Spleen (tissue), 11 donors: ENCODE data around the gene EPX. TPM values are rescaled to one million over a fixed set of nuclear protein-coding genes. Genes with fewer than 3 reads are reported as not detected.

Source experiments
- DNase-seq: peaks from one replicate; pipeline ENCODE4 v3.0.0-alpha.2; 2020
- H3K27ac ChIP-seq, 8 donors: fragments of 200-600 bp; sonication (generic) in 7 of 8; 1 replicate in 4 of 8; 2 replicates in 4 of 8; pipeline versions ENCODE4 v1.5.0 to v1.8.0; 2016 to 2021; ENCODE audit warnings: inconsistent platforms in 4 of 8, mild to moderate bottlenecking in 4 of 8, moderate library complexity in 1 of 8
- H3K27me3 ChIP-seq, 7 donors: fragments of 200-600 bp; sonication (generic) in 6 of 7; replicated peaks in 1 of 7; 1 replicate in 4 of 7; 2 replicates in 3 of 7; pipeline versions ENCODE4 v1.5.0 to v1.8.0; 2016 to 2021; ENCODE audit warnings: inconsistent platforms in 3 of 7, mild to moderate bottlenecking in 1 of 7
- H3K36me3 ChIP-seq, 6 donors: fragments of 200-600 bp; sonication (generic) in 5 of 6; 1 replicate in 4 of 6; 2 replicates in 2 of 6; pipeline versions ENCODE4 v1.5.0 to v1.8.0; 2016 to 2021; ENCODE audit warnings: inconsistent platforms in 2 of 6
- H3K4me1 ChIP-seq, 6 donors: fragments of 200-600 bp; sonication (generic) in 5 of 6; 1 replicate in 3 of 6; 2 replicates in 3 of 6; pipeline versions ENCODE4 v1.5.0 to v1.8.0; 2016 to 2021; ENCODE audit warnings: inconsistent platforms in 3 of 6
- H3K4me3 ChIP-seq, 8 donors: fragments of 200-600 bp; sonication (generic) in 7 of 8; 1 replicate in 4 of 8; 2 replicates in 4 of 8; pipeline versions ENCODE4 v1.5.0 to v1.8.0; 2016 to 2021; ENCODE audit warnings: inconsistent platforms in 4 of 8, mild to moderate bottlenecking in 4 of 8, moderate library complexity in 2 of 8
- H3K9me3 ChIP-seq, 8 donors: fragments of 200-600 bp; sonication (generic) in 7 of 8; 1 replicate in 4 of 8; 2 replicates in 4 of 8; pipeline versions ENCODE4 v1.5.0 to v1.8.0; 2016 to 2021; ENCODE audit warnings: inconsistent platforms in 4 of 8
- POLR2A ChIP-seq, 3 donors: fragments of 450-650 bp; IDR thresholded peaks; one replicate each; pipeline ENCODE4 v1.5.1; 2017; ENCODE audit warnings: antibody characterized with exemption in 3 of 3, mild to moderate bottlenecking in 1 of 3
- POLR2AphosphoS5 ChIP-seq, 3 donors: sonication (generic); formaldehyde crosslinking; IDR thresholded peaks; one replicate each; pipeline ENCODE4 v1.5.1; 2017; ENCODE audit warnings: antibody characterized with exemption in 3 of 3
- WGBS, 5 donors: extraction: QIAGEN DNeasy Blood & Tissue Kit in 3 of 5; methylation state at CpG; one replicate each; pipeline versions ENCODE4 v1.1.5 to v1.1.7; 2013 to 2018; 5-methylcytosine and 5-hydroxymethylcytosine counted together
- intact Hi-C: fragments of 100-400 bp; cut with DNase I; formaldehyde crosslinking; loops from one replicate; pipeline ENCODE4 v1.15.0; 2023; ENCODE audit warnings: low total_unique reads
- polyA plus RNA-seq, 3 donors: library from polyadenylated mRNA; stranded (reverse); fragments of 200-250 nt; gene quantifications; one replicate each; pipeline ENCODE4 v1.2.1, GENCODE V29; 2013
- total RNA-seq, 7 donors: library from RNA; depleted of rRNA in 3 of 7; stranded (reverse); fragments of >200 nt in 3 of 7; fragmentation: NEBNext Ultra II Directional in 4 of 7; extraction: Animal tissue kit (Norgen Biotek cat#: 25700) in 4 of 7; gene quantifications; one replicate each; pipeline versions ENCODE4 v1.1.0 to v1.2.1, GENCODE V29; 2016 to 2021
- TF ChIP-seq, protein P1 (sequence below), 11 experiments: fragments of 200-600 bp in 7 of 11; fragments of 450-650 bp in 4 of 11; sonication (generic) in 4 of 11; IDR thresholded peaks in 8 of 11; conservative IDR thresholded peaks in 3 of 11; 1 replicate in 7 of 11; 2 replicates in 4 of 11; pipeline versions ENCODE4 v1.4.0 to v1.8.0; 2016 to 2021; ENCODE audit warnings: antibody characterized with exemption in 11 of 11, inconsistent platforms in 4 of 11, mild to moderate bottlenecking in 1 of 11
- donor health status: healthy with polysubstance abuse.
- donor health status: DM: no; HTN: no; CAD: no; lungs with moderate emphysema.
- donor health status: DM: no; HTN: no; CAD: no.
- donor health status: Bipolar disorder and iron deficiency.
- donor health status: healthy.
- donor health status: DM: no; HTN: no; CAD: no.
- donor health status: DM: yes; HTN: yes; CAD: no.

The EPX gene
- total and polyA plus RNA-seq, 10 donors: 0.24 to 3.9 (median 1.2) TPM; not detected in 1

DNA sequence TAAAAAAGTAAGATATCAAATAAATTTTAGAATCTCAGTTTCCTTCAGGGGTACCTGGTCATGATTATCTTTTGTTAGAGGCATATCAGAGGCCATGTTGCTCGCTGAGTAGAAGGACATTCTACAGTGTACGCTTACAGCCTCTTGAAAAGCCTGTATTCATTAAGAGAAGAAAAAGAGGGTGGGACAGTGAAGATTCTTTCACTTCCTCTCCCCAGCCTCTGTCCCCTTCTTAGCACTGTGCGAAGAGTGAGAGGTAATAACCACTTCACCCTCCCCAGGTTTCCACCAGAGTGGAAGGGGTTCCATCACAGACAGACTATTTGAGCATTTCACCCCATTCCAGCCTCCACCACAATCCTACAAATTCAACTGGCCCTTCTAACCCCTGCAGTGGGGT, 41.0 kb downstream of the EPX start:
- TF ChIP-seq, protein P1, sequence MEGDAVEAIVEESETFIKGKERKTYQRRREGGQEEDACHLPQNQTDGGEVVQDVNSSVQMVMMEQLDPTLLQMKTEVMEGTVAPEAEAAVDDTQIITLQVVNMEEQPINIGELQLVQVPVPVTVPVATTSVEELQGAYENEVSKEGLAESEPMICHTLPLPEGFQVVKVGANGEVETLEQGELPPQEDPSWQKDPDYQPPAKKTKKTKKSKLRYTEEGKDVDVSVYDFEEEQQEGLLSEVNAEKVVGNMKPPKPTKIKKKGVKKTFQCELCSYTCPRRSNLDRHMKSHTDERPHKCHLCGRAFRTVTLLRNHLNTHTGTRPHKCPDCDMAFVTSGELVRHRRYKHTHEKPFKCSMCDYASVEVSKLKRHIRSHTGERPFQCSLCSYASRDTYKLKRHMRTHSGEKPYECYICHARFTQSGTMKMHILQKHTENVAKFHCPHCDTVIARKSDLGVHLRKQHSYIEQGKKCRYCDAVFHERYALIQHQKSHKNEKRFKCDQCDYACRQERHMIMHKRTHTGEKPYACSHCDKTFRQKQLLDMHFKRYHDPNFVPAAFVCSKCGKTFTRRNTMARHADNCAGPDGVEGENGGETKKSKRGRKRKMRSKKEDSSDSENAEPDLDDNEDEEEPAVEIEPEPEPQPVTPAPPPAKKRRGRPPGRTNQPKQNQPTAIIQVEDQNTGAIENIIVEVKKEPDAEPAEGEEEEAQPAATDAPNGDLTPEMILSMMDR (IDR thresholded peaks at IDR 0.05 in 8 of 11, conservative IDR thresholded peaks at IDR 0.05 in 3 of 11): no peak
- no peak for TF ChIP-seq POLR2A (IDR thresholded peaks at IDR 0.05)
- no peak for TF ChIP-seq POLR2AphosphoS5 (IDR thresholded peaks at IDR 0.05)
- Histone ChIP-seq H3K4me3 (no peak overlapping the region), H3K9me3 (no peaks in the 10 kb centered on the region), H3K36me3 (no peaks in the 10 kb centered on the region), H3K4me1 (peaks cover 0 to 33% (median 19%) of the 10 kb centered on the region in 6 donors), H3K27me3 (peaks cover 0 to 22% (median 0%) of the 10 kb centered on the region in 7 donors), H3K27ac (peak overlapping the region in 5 of 8 donors; percentile 29 to 77 (median 61))
- 53 to 71% (median 64%) methylated on average over 3 of the region's 3 CpGs for WGBS, 5 donors
- no peak for DNase-seq
- intact Hi-C loops: no loop called here

DNA sequence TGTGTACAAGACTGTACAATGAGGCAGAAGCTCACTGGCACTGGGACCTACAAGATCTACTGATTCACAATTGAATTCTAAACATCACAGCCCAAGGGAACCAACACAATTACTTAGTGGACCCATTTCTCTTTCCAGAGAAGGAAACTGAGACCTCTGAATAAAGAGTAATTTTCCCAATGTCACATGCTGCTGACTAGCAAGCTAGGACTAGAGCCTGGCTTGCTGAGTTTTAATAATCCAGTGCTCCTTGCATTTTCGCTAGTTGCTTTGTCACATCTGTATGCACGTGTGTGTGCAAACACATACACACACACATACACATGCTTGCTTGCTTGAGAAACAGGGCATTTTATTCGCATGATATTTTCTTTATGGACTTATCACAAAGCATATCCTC, 42.0 kb downstream of the EPX start:
- H3K4me1 ChIP-seq: peaks cover 0 to 33% (median 19%) of the 10 kb centered on the region in 6 donors
- intact Hi-C loops: no loop called here
- H3K4me3 ChIP-seq: no peak overlapping the region
- H3K27ac ChIP-seq: no peak overlapping the region
- WGBS, 5 donors: 76 to 91% (median 87%) methylated on average over 3 of the region's 3 CpGs
- no peak for TF ChIP-seq POLR2AphosphoS5 (IDR thresholded peaks at IDR 0.05)
- TF ChIP-seq POLR2A (IDR thresholded peaks at IDR 0.05): no peak
- TF ChIP-seq, protein P1 (IDR thresholded peaks at IDR 0.05 in 8 of 11, conservative IDR thresholded peaks at IDR 0.05 in 3 of 11): no peak
- DNase-seq: no peak
- peaks cover 0 to 26% (median 0%) of the 10 kb centered on the region in 7 donors for H3K27me3 ChIP-seq
- no peaks in the 10 kb centered on the region for H3K36me3 ChIP-seq
- H3K9me3 ChIP-seq: no peaks in the 10 kb centered on the region

DNA sequence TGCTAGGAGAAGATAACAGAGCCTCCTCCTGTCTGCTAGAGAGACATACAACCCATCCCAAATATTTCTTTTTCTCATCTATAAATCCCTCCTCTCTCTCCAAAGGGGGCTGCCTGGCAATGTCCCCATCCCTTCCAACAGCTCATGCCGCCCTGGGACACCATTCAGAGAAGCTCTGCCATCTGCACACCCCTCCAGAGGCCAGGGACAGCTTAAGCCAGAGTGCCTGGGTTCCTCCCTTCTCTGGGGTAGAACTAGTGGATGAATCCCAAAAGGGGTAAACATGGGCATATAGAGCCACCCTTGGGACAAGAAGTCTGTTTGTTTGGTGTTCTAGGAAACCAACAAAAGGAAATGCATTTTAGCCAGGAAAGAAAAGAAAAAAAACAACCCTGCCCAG, 43.3 kb downstream of the EPX start:
- Histone ChIP-seq H3K4me1 (peaks cover 0 to 33% (median 19%) of the 10 kb centered on the region in 6 donors), H3K4me3 (no peak overlapping the region), H3K9me3 (no peaks in the 10 kb centered on the region), H3K36me3 (no peaks in the 10 kb centered on the region), H3K27ac (no peak overlapping the region), H3K27me3 (peaks cover 0 to 38% (median 0%) of the 10 kb centered on the region in 7 donors)
- TF ChIP-seq POLR2A (IDR thresholded peaks at IDR 0.05) (no peak), POLR2AphosphoS5 (IDR thresholded peaks at IDR 0.05) (no peak)
- TF ChIP-seq, protein P1 (IDR thresholded peaks at IDR 0.05 in 8 of 11, conservative IDR thresholded peaks at IDR 0.05 in 3 of 11): no peak
- DNase-seq: no peak
- 55 to 76% (median 70%) methylated on average over 1 of the region's 1 CpG for WGBS, 5 donors
- intact Hi-C loops: no loop called here

DNA sequence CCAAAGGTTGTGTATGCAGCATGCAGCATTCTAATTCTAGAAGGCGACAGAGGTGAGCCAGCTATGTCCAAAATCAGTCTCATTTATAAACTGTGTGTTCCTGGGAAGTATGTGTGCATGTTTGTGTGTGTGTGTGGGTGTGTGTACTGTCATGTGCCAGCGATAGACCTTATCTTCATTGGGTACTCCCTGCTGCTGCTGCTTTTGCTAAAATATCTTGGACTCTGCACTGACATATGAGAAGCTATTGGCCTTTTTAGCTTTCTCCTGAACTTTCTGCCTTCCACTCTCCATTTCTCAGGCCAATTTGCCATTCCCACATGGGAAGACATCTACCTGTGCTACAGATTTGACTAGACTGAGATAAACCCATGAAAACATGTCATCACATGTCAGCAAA, 43.9 kb downstream of the EPX start:
- peaks cover 0 to 43% (median 0%) of the 10 kb centered on the region in 7 donors for H3K27me3 ChIP-seq
- 87 to 95% (median 88%) methylated on average over 2 of the region's 2 CpGs for WGBS, 5 donors

More for the DNA sequence above, 43.9 kb downstream of the EPX start:
- Histone ChIP-seq H3K27ac (no peak overlapping the region), H3K9me3 (no peaks in the 10 kb centered on the region), H3K4me3 (no peak overlapping the region), H3K4me1 (peaks cover 0 to 28% (median 19%) of the 10 kb centered on the region in 6 donors), H3K36me3 (no peaks in the 10 kb centered on the region)
- intact Hi-C loops: no loop called here
- no peak for DNase-seq
- TF ChIP-seq POLR2A (IDR thresholded peaks at IDR 0.05) (no peak), POLR2AphosphoS5 (IDR thresholded peaks at IDR 0.05) (no peak)
